ENCODE data around the gene KIF21B.
A peak's percentile ranks its signal among the peaks of the same experiment; 100 is the strongest.

The KIF21B gene

DNA sequence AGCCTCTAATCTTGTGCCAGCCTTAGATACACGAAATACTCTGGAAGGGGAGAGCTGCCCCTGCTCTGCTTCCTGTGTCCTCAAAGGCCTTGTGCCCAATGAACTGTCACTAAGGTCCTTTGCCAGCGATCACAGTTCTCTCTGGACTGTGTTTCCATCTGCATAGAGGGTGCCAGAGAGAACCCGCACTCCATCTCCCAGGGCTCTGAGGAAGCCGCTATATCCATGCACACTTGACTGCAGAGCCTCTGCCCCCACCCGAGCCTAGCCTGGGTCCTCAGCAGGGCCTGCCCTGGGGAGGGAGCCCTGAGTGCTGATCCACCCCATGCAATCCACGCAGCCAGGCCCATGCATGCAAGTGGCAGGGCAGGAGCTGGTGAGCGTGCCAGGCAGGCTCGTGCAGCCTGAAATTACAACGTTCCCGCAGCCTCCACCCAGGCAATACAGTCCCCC lies 30.6 kb upstream of the KIF21B start:
- Mint-ChIP-seq H3K36me3 (no peaks in the 10 kb centered on the region), H3K27ac (no peak overlapping the region), H3K4me3 (no peak overlapping the region), H3K27me3 (peaks cover 37% of the 10 kb centered on the region), H3K4me1 (peaks cover 11% of the 10 kb centered on the region), H3K9me3 (no peaks in the 10 kb centered on the region)
- no peak for DNase-seq
- CTCF ChIA-PET, result interaction anchor here (1.2 kb wide), 1 partner anchor 82 kb away, joined by 3 read pairs; no protein-coding TSS in a partner anchor

DNA sequence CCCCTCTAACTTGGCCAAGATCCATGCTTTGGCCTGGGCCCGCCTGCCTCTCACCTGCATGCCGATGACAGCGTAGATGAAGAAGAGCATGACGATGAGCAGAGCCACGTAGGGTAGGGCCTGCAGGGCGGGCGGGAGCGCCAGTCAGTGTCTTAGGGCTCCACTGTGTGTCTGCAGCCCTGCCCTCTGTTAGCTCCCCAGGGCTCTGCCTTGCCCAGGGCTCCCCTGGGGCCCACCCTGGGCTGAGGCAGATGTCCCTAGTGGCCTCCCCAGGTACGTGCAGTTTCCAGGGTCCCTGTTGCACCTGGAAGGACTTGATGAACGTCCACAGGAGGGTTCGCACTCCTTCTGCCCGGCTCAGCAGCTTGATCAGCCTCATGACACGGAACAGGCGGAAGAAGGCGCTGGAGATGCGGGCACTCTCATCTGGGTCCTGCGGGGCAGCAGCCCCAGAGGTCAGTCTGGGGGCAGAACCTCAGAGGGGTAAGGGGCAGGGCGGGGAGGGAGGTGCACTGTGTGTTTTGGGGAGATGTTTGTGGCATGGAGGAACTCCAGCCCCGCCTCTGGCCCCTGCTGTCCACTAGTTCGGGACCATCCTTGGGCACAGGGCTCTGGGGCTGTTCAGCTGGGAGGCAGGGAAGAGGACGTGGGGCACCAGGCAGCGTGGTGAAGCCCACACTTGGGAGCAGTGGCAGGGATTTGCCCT lies 29.8 kb upstream of the KIF21B start:
- Mint-ChIP-seq H3K27me3 (peaks cover 44% of the 10 kb centered on the region), H3K9me3 (no peaks in the 10 kb centered on the region), H3K27ac (no peak overlapping the region), H3K4me3 (no peak overlapping the region), H3K4me1 (peaks cover 11% of the 10 kb centered on the region), H3K36me3 (no peaks in the 10 kb centered on the region)
- DNase-seq, result no peak
- CTCF ChIA-PET, result interaction anchor here (1.2 to 2.8 kb wide), 2 partner anchors 74 to 81 kb away, joined by 3 to 10 read pairs; no protein-coding TSS in a partner anchor

DNA sequence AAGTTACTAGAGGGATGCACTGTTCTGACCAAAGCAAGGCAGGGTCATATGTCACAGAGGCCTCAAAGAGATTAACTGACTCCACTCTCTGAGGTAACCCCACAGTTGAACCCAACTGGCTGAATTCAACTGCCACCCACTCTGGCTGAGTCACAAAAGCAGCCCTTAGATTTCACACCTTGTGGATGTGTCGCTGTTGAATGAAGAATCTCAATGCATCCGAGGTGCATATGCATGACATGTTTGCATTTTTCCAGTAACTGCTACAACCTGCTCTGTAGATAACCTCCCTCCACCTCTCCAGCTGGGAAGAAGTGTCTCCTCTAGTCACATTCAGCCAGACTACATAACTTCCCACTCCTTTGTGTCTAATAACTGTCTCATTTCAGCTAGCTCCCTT lies 27.9 kb upstream of the KIF21B start:
- Mint-ChIP-seq H3K4me3 (no peak overlapping the region), H3K36me3 (no peaks in the 10 kb centered on the region), H3K9me3 (no peaks in the 10 kb centered on the region), H3K27ac (no peak overlapping the region), H3K27me3 (peaks cover 58% of the 10 kb centered on the region), H3K4me1 (no peaks in the 10 kb centered on the region)
- CTCF ChIA-PET, result interaction anchor here (1.3 to 4.7 kb wide), 3 partner anchors 10 to 80 kb away, joined by 4 to 25 read pairs (median 10); no protein-coding TSS in a partner anchor
- no peak for DNase-seq

DNA sequence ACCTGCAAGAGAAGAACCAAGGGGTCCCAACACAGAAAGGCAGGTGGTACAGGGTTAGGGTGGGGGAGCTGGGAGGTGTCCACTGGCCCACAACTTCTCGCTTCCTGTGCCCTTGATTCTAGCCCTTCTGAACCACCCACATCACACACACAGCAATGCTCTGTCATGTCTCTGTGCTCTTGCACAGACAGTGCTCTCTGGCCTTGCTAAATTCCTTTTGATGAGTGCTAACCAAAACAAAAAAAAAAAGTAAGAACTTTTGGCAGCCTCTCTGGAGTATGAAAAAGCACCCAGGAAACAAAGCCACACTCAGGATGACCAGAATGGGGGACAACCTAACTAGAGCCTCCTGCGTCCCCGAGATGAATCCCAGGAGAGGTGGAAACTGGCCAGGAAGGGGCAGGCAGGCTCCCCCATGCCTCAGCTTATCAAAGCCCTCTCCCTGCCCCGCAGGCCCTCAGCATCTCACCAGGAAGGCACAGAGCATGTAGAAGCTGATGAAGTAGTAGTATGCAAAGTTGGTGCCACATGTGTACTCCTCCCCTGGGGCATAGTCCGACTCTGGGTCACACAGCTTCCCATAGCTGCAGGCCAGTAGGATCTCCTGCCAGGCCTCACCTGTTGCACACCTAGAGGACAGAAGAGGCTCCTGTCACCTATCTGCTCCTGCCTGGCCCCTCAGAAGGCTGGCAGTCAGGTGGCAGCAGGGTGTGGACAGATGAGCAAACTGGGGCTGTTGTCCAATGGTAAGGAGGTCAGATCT lies 27.2 kb upstream of the KIF21B start:
- Mint-ChIP-seq H3K9me3 (no peaks in the 10 kb centered on the region), H3K36me3 (no peaks in the 10 kb centered on the region), H3K27ac (no peak overlapping the region), H3K4me1 (no peaks in the 10 kb centered on the region), H3K4me3 (no peak overlapping the region), H3K27me3 (peaks cover 59% of the 10 kb centered on the region)
- CTCF ChIA-PET, result interaction anchor here (1.3 to 4.7 kb wide), 4 partner anchors 9 to 79 kb away, joined by 4 to 25 read pairs (median 16); no protein-coding TSS in a partner anchor
- DNase-seq, result no peak

DNA sequence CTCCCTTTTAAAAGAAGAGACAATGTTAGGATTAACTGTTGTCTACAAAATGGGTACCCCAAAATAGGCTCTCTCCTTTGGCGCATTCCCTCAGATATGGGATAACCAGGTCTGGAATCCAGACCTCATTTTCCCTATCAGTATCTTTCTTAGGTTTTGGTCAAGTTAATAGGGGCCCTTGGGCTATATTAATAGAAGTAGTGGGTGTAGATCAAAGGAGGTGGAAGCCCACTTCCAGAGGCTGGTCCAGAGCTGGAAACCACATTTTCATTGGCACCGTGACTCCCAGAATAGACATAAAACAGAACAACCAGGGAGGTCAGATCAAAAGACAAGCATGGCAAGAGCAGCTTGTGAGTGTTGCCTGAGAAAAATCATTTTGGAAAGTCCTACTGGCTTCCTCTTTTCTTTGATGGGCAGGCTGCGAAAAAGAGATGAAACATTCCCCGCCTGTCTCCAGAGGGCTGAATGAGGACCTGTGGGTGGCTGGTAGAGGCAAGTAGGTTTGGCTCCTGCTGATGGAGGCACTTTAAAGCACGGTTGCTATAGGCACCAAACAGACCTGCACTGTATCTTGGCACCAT lies 25.8 kb upstream of the KIF21B start:
- no peak for DNase-seq
- Mint-ChIP-seq H3K36me3 (no peaks in the 10 kb centered on the region), H3K27me3 (peaks cover 65% of the 10 kb centered on the region), H3K4me1 (no peaks in the 10 kb centered on the region), H3K27ac (no peak overlapping the region), H3K9me3 (no peaks in the 10 kb centered on the region), H3K4me3 (no peak overlapping the region)
- CTCF ChIA-PET, result interaction anchor here (1.1 to 4.7 kb wide), 3 partner anchors 9 to 78 kb away, joined by 3 to 25 read pairs (median 22); no protein-coding TSS in a partner anchor

DNA sequence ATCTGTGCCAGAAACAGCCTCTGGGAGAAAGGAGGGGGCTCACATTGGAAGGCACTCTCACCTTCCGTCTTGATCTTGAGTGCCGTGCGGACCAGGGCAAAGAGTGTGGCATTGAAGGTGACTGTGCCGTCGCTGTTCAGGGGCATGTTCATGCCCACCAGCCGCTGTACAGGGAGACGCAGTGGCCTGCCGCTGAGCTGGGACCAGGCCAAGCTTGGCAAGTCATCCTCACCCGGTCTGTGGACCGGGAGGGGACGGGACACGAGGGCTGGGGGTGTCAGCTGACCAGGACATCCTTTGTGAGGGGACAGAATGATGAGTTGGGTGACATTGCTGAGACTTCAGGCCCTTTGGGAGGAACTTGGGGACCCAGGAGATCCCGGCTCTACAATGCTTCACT lies 25.0 kb upstream of the KIF21B start:
- no peak overlapping the region for H3K27ac Mint-ChIP-seq
- H3K36me3 Mint-ChIP-seq, result no peaks in the 10 kb centered on the region
- H3K9me3 Mint-ChIP-seq, result no peaks in the 10 kb centered on the region
- H3K4me1 Mint-ChIP-seq, result no peaks in the 10 kb centered on the region
- CTCF ChIA-PET, result interaction anchor here (1.5 to 4.7 kb wide), 5 partner anchors 52 to 77 kb away, joined by 4 to 25 read pairs (median 6); no protein-coding TSS in a partner anchor
- peaks cover 65% of the 10 kb centered on the region for H3K27me3 Mint-ChIP-seq
- H3K4me3 Mint-ChIP-seq, result no peak overlapping the region
- DNase-seq, result no peak

DNA sequence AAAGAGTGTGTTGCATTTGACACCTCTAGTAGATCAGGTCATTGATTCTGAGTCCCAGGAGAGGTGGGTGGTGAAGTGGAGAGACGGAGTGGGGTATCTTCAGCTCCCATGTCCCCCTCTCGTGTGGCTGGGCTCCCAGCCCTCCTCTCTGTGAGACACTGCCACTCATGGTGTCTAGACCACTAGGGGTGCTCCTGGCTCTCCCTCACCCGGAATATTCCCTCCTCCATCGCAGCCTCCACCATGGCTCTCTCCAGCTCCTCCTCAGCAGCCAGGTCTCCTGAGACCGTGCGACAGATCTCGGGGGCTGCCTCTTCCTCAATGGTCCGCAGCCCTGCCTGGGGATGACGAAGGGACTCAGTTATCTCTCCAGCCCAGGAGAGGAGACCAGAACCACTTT lies 20.6 kb upstream of the KIF21B start:
- peaks cover 55% of the 10 kb centered on the region for H3K27me3 Mint-ChIP-seq
- DNase-seq, result no peak
- peaks cover 2% of the 10 kb centered on the region for H3K4me1 Mint-ChIP-seq
- H3K9me3 Mint-ChIP-seq, result no peaks in the 10 kb centered on the region
- H3K36me3 Mint-ChIP-seq, result no peaks in the 10 kb centered on the region
- H3K4me3 Mint-ChIP-seq, result no peak overlapping the region
- no peak overlapping the region for H3K27ac Mint-ChIP-seq
- CTCF ChIA-PET, result interaction anchor here (5.1 to 7.8 kb wide), 4 partner anchors 18 to 72 kb away, joined by 52 to 120 read pairs (median 79); partner anchors contain the start of gene KIF21B

DNA sequence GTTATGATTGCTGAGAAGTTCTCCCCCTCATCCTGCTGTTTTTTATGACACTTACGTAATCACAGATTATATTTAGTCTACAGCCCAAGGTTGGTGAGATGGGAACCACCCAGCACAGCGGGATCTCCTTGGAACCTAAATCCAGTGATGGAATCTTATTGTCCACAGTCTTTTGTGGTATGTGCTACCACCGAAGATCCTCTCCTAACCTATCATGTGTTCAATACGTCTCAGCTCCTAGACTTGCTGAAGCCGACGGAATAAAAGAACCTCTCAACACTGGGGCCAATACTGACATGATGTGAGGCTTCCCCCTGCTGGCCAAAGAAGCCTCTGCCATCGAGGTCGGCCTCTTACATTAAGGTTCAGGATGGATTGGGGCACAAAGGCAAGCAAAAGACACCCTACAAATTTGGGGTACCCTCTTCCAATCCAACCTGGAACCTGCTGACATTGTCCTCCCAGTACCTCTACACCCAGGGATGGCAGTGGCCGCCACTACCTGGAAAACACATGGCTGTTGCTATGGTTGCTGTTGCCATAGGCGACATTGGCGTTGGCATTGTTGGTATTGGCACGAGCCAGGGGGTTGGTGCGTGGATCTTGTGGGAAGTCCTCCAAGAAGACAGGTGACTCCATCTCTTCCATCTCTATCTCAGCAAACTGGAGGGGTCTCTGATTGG lies 19.4 kb upstream of the KIF21B start:
- H3K4me3 Mint-ChIP-seq, result no peak overlapping the region
- peaks cover 44% of the 10 kb centered on the region for H3K27me3 Mint-ChIP-seq
- no peaks in the 10 kb centered on the region for H3K36me3 Mint-ChIP-seq
- H3K9me3 Mint-ChIP-seq, result no peaks in the 10 kb centered on the region
- CTCF ChIA-PET, result interaction anchor here (0.6 to 7.8 kb wide), 17 partner anchors 9 to 156 kb away, joined by 3 to 120 read pairs (median 6); partner anchors contain the start of gene KIF21B
- peaks cover 2% of the 10 kb centered on the region for H3K4me1 Mint-ChIP-seq
- H3K27ac Mint-ChIP-seq, result no peak overlapping the region
- peak; percentile 83 for DNase-seq

DNA sequence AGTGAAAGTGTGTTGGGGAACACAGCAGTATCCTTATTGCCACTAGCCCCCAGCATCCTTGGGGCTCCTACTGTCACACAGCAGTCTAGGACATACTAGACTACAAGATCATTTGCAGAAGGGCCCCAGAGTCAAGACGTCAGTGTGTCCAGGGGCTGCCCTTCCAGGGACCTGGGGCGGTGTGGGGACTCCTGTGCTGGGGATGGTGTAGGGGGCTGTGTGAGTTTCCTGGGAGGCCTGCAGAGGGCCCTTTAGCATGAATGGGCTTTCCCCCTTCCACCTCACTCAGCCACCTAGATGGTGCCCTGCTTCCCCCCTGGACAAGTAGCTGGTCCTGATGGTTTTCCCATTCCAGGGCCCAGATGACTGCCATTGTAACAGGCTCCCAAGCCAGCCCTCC lies 17.5 kb upstream of the KIF21B start:
- peaks cover 2% of the 10 kb centered on the region for H3K4me1 Mint-ChIP-seq

DNA sequence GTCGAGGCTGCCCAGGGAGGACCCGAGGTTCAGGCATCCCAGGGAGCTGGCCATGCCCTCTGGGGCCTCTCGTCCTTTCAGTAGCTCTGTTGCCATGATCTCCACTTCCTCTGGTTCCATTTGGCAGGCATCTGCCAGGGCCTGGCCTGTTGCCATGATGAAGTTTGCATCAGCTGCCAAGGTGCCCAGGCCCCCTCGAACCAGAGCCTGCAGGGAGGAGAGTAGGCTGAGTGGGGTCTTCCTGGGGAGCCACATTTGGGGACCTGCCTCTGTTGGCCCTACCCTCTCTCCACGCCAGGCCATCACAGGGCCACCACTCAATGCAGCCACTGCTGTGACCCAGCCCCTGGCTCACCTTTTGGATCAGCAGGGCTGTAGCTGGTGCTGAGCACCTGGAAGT lies 16.4 kb upstream of the KIF21B start:
- no peak overlapping the region for H3K4me3 Mint-ChIP-seq
- no peak overlapping the region for H3K27ac Mint-ChIP-seq
- DNase-seq, result no peak
- H3K36me3 Mint-ChIP-seq, result no peaks in the 10 kb centered on the region
- CTCF ChIA-PET, result interaction anchor here (1.0 to 7.8 kb wide), 7 partner anchors 9 to 68 kb away, joined by 3 to 120 read pairs (median 52); partner anchors contain the start of gene KIF21B
- peaks cover 22% of the 10 kb centered on the region for H3K27me3 Mint-ChIP-seq
- no peaks in the 10 kb centered on the region for H3K9me3 Mint-ChIP-seq
- H3K4me1 Mint-ChIP-seq, result peaks cover 2% of the 10 kb centered on the region

More for the DNA sequence above, 17.5 kb upstream of the KIF21B start:
- no peaks in the 10 kb centered on the region for H3K36me3 Mint-ChIP-seq
- DNase-seq, result no peak
- H3K27me3 Mint-ChIP-seq, result peaks cover 25% of the 10 kb centered on the region
- H3K4me3 Mint-ChIP-seq, result no peak overlapping the region
- no peaks in the 10 kb centered on the region for H3K9me3 Mint-ChIP-seq
- no peak overlapping the region for H3K27ac Mint-ChIP-seq
- CTCF ChIA-PET, result interaction anchor here (1.3 to 7.8 kb wide), 8 partner anchors 15 to 108 kb away, joined by 5 to 120 read pairs (median 34); partner anchors contain the start of gene KIF21B

DNA sequence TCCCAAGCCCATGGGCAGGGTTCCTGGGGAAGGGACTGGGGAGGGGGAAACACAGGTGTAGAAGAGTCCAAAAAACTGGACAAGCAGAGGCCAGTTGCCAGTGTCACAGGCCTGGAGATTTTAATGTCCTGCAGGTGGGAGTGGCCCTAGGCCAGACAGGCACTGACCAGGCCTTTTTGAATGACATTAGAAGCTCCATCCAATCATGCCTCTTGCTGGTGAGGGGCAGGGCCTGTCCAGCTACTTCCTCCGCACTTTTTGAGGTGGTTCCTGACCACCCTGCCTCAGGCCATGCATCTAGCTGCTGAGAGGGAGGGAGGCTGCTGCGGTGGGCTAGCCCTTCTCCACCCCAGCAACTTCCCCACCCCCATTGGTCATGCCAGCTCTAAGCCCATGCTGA lies 15.9 kb upstream of the KIF21B start:
- CTCF ChIA-PET, result interaction anchor here (1.0 to 7.8 kb wide), 7 partner anchors 10 to 67 kb away, joined by 3 to 120 read pairs (median 52); partner anchors contain the start of gene KIF21B
- H3K4me3 Mint-ChIP-seq, result no peak overlapping the region
- peaks cover 2% of the 10 kb centered on the region for H3K4me1 Mint-ChIP-seq
- no peaks in the 10 kb centered on the region for H3K36me3 Mint-ChIP-seq
- H3K27ac Mint-ChIP-seq, result no peak overlapping the region
- DNase-seq, result no peak
- peaks cover 26% of the 10 kb centered on the region for H3K27me3 Mint-ChIP-seq
- no peaks in the 10 kb centered on the region for H3K9me3 Mint-ChIP-seq

DNA sequence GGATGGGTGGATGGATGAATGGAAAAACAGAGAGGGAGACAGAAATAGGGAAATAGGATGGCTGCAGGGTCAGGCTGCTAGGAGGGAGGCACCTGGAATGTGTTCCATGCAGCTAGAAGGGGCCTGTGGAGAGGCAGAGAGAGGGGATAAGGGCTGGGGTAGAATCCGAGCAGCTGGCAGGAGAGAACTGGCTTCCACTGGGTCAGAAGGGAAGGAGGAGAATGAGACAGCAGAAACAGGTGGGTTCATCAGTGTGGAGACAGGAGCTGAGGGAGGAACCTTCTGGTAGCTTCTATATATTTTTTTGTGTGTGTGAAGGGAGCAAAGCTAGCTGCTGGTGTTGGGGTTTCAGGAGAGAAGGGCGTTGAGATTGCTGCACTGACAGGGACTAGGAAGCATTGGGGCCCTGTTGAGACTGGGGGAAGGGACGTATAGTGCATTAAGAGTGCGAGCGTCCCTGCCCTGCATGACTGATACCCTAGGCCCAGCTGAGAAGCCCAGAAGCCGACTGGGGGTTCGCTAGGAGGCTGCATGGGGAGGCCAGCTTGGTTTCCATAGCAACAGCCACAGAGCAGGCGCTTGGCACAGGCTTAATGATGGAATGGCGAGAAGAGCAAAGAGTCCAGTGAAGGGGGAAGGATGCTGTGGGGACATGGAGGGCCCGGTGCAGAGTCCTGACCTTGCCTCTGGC lies 14.8 kb upstream of the KIF21B start:
- no peak overlapping the region for H3K27ac Mint-ChIP-seq
- no peaks in the 10 kb centered on the region for H3K36me3 Mint-ChIP-seq
- H3K4me3 Mint-ChIP-seq, result no peak overlapping the region
- peaks cover 2% of the 10 kb centered on the region for H3K4me1 Mint-ChIP-seq
- H3K27me3 Mint-ChIP-seq, result peaks cover 23% of the 10 kb centered on the region
- no peaks in the 10 kb centered on the region for H3K9me3 Mint-ChIP-seq
- DNase-seq, result no peak
- CTCF ChIA-PET, result interaction anchor here (1.2 to 7.8 kb wide), 6 partner anchors 13 to 67 kb away, joined by 3 to 120 read pairs (median 29); partner anchors contain the start of gene KIF21B
